Skeletal muscle tissue (tissue), 4 donors: ENCODE data around the gene RAI1. TPM values are rescaled to one million over a fixed set of nuclear protein-coding genes. Genes with fewer than 3 reads are reported as not detected.
A peak's percentile ranks its signal among the peaks of the same experiment; 100 is the strongest.

ENCODE experiments used
- H3K27ac ChIP-seq: one replicate; pipeline ENCODE4 v1.7.0; 2013; ENCODE audit warnings: mild to moderate bottlenecking, low read depth, low read length, inconsistent platforms
- H3K27me3 ChIP-seq, 3 donors: one replicate each; pipeline ENCODE4 v1.7.0; 2013; ENCODE audit warnings: low read length in 3 of 3; ENCODE audit not compliant: control insufficient read depth in 3 of 3, insufficient read depth in 3 of 3
- H3K36me3 ChIP-seq, 3 donors: one replicate each; pipeline ENCODE4 v1.7.0; 2013; ENCODE audit warnings: low read length in 3 of 3; ENCODE audit not compliant: control insufficient read depth in 3 of 3, insufficient read depth in 3 of 3
- H3K4me1 ChIP-seq, 3 donors: one replicate each; pipeline ENCODE4 v1.7.0; 2013; ENCODE audit warnings: low read length in 3 of 3, mild to moderate bottlenecking in 3 of 3; ENCODE audit not compliant: control insufficient read depth in 3 of 3, insufficient read depth in 3 of 3
- H3K4me3 ChIP-seq, 3 donors: one replicate each; pipeline ENCODE4 v1.7.0; 2013; ENCODE audit warnings: low read length in 3 of 3
- H3K9ac ChIP-seq, 3 donors: one replicate each; pipeline ENCODE4 v1.7.0; 2013; ENCODE audit warnings: low read length in 3 of 3, mild to moderate bottlenecking in 3 of 3, moderate library complexity in 2 of 3, low read depth in 1 of 3
- H3K9me3 ChIP-seq, 3 donors: one replicate each; pipeline ENCODE4 v1.7.0; 2013; ENCODE audit warnings: low read length in 3 of 3; ENCODE audit not compliant: control insufficient read depth in 3 of 3
- total RNA-seq: library from RNA; depleted of rRNA; stranded (reverse); fragments of >200 nt; gene quantifications from one replicate; pipeline ENCODE4 v1.2.3, GENCODE V29; 2014
- donor health status: Osteomylitis.

The RAI1 gene
- total RNA-seq, 1 donor from 2014 or later: 3.1 TPM

DNA sequence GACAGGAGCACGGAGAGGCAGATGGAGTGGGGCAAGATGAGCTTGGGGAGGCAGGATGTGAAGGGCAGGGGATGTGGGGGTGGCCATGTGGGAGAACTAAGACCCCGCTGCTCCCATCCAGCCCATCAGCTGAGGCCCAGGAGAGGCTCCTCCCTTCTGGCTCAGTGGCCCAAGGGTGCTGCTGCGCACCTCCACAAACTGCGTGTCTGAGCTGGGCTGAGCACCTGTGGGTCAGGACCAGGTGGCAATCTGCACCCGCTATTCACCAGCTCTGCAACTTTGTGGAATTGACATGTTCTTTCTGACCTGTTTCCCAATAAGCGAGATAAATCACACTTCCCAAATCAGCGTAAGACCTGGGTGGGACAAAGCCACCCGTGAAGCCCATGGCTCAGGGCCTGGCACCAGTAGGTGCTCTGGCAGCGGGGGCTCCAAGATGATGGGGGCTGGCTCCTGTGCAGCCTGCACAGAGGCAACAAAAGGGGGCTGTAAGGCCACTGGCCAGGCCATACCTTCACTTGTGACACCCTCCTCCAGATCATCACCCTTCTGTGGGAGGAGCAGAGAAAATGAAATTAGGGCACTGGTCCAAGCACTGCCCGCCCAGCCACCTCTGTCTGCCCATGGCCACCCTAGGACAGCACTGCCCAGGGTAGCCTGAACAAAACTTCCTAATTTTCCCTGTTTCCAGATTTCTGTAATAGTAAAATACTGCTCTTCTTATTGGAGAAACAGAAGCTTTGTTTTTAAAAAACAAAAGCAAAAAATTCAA lies 167.2 kb downstream of the RAI1 start:
- Histone ChIP-seq H3K4me3 (no peak overlapping the region), H3K4me1 (peaks cover 39 to 55% (median 47%) of the 10 kb centered on the region in 3 donors), H3K36me3 (peaks cover 8 to 11% (median 10%) of the 10 kb centered on the region in 3 donors), H3K27me3 (no peaks in the 10 kb centered on the region), H3K27ac (peak overlapping the region; percentile 82), H3K9ac (peak overlapping the region; percentile 3 to 72 (median 45)), H3K9me3 (no peaks in the 10 kb centered on the region)

DNA sequence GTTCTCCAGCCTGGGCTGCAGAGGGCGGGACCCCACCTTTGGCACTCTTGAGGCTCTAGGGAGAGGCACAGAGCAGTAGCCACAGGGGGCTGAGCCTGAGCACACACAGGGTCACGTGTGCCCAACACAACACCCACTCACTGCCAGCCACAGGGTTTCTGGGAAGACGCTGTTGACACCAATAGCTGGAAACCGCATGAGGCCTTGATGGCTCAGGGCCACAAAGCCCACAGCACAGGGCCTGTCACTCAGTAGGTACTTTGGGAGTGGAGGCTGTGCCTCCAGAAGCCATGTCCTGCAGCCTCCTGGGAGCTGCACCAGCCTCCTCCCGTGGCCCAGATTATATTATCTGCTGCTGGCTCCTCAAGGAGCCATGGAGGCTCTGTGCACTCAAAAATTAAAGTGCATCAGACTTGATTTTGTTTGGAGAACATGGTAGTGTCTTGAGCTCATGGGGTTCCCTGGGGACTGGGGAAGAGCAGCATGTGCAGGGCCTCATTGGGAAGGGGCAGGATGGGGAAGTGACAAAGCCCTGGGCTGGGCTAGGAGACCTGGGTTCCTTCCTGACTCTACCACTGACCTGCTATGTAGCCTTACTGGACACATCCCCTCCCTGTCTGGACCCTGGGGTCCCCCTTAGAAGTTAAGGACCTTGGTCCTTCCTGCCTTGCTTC lies 168.0 kb downstream of the RAI1 start:
- Histone ChIP-seq H3K36me3 (peaks cover 8 to 11% (median 10%) of the 10 kb centered on the region in 3 donors), H3K9ac (peak overlapping the region; percentile 54 to 75 (median 72)), H3K4me1 (peaks cover 37 to 52% (median 39%) of the 10 kb centered on the region in 3 donors), H3K27me3 (no peaks in the 10 kb centered on the region), H3K4me3 (peak overlapping the region in 1 of 3 donors; percentile 43), H3K9me3 (no peaks in the 10 kb centered on the region), H3K27ac (peak overlapping the region; percentile 82)

DNA sequence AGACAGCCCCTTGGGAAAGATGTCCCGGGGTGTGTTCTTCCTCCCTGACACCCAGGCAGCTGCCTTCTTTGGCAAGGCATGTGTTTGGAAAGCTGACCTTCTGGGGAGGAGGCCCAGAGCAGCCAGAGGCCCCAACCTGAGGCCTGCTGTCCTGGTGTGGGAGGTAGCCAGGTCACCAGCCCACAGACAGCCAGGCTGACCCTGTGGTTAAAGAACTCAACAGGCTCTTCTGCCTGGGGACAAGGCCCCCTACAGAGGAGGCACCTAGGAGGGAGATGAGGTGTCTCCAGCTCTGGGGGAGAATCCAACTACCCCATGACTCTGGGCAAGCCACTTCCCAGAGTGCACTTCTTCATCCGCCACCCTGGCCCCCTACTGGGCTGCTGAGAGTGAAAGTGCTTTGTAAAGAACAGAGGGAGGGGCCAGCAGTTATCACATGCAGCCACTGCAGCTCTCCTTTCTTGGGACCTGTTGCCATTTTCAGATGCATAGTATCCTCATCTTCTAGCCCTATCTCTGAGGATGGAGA lies 168.7 kb downstream of the RAI1 start:
- Histone ChIP-seq H3K27me3 (no peaks in the 10 kb centered on the region), H3K9ac (peak overlapping the region; percentile 54 to 75 (median 72)), H3K4me1 (peaks cover 35 to 51% (median 39%) of the 10 kb centered on the region in 3 donors), H3K9me3 (no peaks in the 10 kb centered on the region), H3K4me3 (peak overlapping the region in 1 of 3 donors; percentile 43), H3K27ac (peak overlapping the region; percentile 82), H3K36me3 (peaks cover 8 to 11% (median 10%) of the 10 kb centered on the region in 3 donors)

DNA sequence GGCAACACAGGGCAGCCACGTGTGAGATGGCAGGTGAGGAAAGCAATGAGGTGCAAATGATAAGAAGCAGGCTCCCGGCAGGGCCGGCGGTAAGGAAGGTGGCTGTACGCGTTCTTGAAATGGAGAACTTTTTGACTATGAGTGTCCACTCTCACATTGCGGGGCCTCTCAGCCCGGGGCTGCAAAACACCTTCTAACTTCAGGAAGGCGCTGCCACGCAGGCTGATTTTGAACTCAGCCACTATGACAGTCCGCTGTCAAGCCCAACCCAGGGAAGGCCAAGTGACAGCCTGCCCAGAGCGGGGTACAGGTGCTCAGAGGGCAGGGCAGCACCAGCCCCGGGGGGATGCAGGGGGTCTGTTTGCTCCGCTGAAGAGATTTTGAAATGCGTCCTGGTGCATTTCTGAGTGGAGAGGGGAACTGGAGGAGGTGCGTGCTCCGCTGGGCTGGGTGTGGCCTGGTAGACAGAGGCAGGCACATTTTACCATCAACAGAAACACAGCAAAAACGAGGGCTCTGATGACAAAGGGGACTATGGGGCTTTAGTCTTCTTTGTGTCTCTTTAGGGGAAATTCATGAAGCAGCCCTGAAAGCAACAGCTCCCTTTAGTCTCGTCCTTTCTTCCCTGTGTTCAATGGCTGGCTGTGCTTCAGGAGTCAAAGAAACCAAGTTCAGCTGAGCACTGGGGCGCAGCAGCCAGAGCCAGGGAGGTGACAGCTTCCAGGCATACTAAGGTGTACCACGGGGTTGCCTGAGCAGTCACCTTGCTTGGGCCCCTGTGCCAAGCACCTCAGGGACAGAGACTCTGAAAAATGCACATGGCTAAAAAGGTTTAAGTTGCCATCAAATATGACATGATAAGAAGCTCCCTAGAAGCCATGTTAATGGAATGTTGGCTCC lies 170.1 kb downstream of the RAI1 start:
- Histone ChIP-seq H3K4me1 (peaks cover 41 to 61% (median 45%) of the 10 kb centered on the region in 3 donors), H3K36me3 (peaks cover 5 to 6% (median 6%) of the 10 kb centered on the region in 3 donors), H3K9ac (peak overlapping the region in 1 of 3 donors; percentile 75), H3K27me3 (no peaks in the 10 kb centered on the region), H3K4me3 (no peak overlapping the region), H3K27ac (peak overlapping the region; percentile 82), H3K9me3 (no peaks in the 10 kb centered on the region)

DNA sequence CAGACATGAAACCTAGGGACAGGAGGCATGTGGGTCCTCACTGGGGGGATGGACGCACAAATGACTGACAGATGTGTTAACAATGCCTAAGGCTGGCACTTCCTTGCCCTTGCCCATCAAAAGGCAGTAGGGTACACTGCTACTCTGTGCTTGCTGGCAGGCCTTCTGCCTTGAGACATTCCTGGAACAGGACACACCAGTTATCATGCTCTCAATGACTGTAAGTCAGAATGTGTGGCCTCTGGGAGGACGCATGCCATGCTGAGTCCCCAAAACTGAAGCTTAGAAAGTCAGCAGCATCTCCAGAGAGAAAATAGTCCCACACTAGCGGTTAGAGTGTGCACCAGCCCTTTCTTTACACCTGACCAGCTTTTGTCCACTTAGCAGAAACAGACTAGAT lies 171.7 kb downstream of the RAI1 start:
- H3K27me3 ChIP-seq: no peaks in the 10 kb centered on the region
- no peak overlapping the region for H3K27ac ChIP-seq
- peaks cover 44 to 63% (median 46%) of the 10 kb centered on the region in 3 donors for H3K4me1 ChIP-seq
- peaks cover 0 to 3% (median 2%) of the 10 kb centered on the region in 3 donors for H3K36me3 ChIP-seq
- no peaks in the 10 kb centered on the region for H3K9me3 ChIP-seq
- H3K9ac ChIP-seq: no peak overlapping the region
- no peak overlapping the region for H3K4me3 ChIP-seq

DNA sequence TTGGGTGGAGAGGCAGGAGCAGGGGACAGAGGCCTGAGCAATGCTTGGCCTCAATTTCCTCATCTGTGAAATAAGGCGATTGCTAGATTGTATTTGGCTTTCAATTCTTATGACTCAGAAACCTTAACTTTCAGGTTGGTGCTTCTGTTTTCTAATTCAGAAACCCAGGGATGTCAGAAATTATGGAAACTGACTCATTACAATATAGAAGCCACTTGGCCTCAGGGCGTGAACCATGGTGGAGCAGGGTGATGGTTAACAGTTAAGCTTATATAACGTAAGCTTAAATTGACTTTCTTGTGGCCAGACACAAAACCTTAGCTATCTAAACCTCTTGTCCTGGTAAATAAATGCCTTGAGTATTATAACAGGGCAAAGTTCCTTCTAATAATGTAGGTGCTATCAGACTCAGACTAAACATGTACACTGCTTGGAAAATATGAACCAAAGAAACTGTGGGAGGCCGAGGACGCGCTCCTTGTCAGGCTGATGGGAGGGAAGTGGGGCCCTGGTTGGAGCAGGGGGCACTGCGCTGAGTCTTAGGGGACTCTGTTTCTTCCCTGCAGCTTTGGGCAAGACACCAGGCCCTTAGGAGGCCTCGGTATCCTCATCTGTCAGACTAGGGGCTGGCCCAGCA lies 172.7 kb downstream of the RAI1 start:
- Histone ChIP-seq H3K9ac (peak overlapping the region in 1 of 3 donors; percentile 6), H3K4me3 (no peak overlapping the region), H3K9me3 (no peaks in the 10 kb centered on the region), H3K36me3 (peaks cover 0 to 3% (median 2%) of the 10 kb centered on the region in 3 donors), H3K27ac (no peak overlapping the region), H3K27me3 (no peaks in the 10 kb centered on the region), H3K4me1 (peaks cover 35 to 53% (median 36%) of the 10 kb centered on the region in 3 donors)

DNA sequence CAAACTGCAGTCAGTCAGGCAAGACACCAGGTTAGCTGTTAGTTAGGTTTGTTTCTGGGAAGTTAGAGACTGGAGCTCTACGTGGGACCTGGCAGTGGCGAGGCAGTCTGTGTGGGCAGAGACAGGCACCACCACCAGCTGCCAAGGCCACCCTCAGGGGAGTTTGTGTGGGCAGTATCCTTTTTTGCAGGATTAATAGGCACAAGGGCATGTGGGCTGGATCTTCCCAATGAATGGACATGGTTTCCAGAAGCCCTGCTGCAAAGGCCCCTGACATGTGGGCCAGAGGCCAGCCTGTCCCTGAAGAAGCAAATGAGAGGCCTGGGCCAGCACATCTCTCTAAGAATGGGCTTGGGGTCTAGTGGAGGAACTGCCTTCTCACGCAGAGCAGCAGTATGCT lies 174.7 kb downstream of the RAI1 start:
- peaks cover 22 to 40% (median 23%) of the 10 kb centered on the region in 3 donors for H3K4me1 ChIP-seq
- peak overlapping the region in 1 of 3 donors; percentile 16 for H3K9ac ChIP-seq
- H3K4me3 ChIP-seq: no peak overlapping the region
- no peaks in the 10 kb centered on the region for H3K9me3 ChIP-seq
- H3K27ac ChIP-seq: no peak overlapping the region
- H3K36me3 ChIP-seq: peaks cover 4 to 6% (median 5%) of the 10 kb centered on the region in 3 donors
- H3K27me3 ChIP-seq: no peaks in the 10 kb centered on the region

DNA sequence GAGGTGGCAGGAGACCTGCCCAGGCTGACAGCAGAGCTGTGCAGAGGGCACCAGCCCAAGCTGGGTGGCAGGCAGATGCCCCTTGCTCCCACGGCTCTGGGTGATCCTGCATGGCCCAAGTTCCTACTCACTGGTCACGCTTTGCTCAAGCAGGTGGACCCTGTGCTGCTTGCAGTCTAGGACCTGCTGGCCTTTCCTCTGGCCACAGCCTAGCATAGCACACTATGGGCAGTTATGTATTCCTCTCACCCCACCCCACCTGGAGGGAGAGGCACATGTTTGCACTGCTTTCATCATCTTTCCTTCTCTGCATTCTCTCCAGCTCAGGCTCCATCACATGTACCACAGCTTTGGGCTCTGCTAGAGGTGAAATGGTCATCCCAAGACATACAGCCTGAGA lies 175.1 kb downstream of the RAI1 start:
- Histone ChIP-seq H3K4me1 (peaks cover 22 to 36% (median 22%) of the 10 kb centered on the region in 3 donors), H3K27me3 (no peaks in the 10 kb centered on the region), H3K27ac (no peak overlapping the region), H3K9me3 (no peaks in the 10 kb centered on the region), H3K4me3 (no peak overlapping the region), H3K9ac (no peak overlapping the region), H3K36me3 (peaks cover 6 to 8% (median 7%) of the 10 kb centered on the region in 3 donors)

DNA sequence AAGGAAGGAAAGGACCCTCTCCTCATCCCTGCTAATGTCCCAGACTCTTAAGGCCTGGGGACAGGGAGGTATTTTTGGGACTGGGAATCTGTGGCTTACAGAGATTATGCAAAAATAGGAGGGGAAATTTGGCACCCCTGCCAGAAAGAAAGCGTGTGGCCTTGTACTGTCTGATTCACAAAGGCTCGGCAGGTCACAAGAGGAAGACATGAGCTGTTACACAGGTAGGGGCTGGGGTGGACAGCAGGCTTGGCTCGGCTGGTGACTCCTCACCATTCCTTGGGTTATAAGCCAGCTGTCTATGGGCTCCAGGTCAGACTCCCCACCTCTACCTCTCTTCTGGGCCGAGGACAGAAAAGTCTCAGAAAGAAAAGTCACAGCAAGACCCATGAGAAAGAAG lies 176.2 kb downstream of the RAI1 start:
- no peak overlapping the region for H3K9ac ChIP-seq
- H3K27me3 ChIP-seq: no peaks in the 10 kb centered on the region
- peaks cover 9 to 17% (median 16%) of the 10 kb centered on the region in 3 donors for H3K36me3 ChIP-seq
- no peak overlapping the region for H3K4me3 ChIP-seq
- H3K9me3 ChIP-seq: no peaks in the 10 kb centered on the region
- H3K4me1 ChIP-seq: peaks cover 22 to 32% (median 22%) of the 10 kb centered on the region in 3 donors
- H3K27ac ChIP-seq: no peak overlapping the region
